A549 (cell line): ENCODE results near the gene UGT1A10. TPM values are rescaled to one million over a fixed set of nuclear protein-coding genes. Genes with fewer than 3 reads are reported as not detected.

Experiments
- ATAC-seq, 2 experiments: fragments of 200-7000 bp in 1 of 2; fragments of >200 bp in 1 of 2; cut with Nextera tagmentation in 1 of 2; cut with Tn5 transposase in 1 of 2; 3 replicates each; pipeline versions ENCODE4 v1.8.0 to v1.9.1; 2018 to 2020; ENCODE audit warnings: mild to moderate bottlenecking in 1 of 2, moderate library complexity in 1 of 2
- CTCF ChIA-PET: fragments of 300-600 bp; sonication (Branson Sonifier 250); formaldehyde crosslinking; extraction: SDS; loops from one replicate; lab custom pipeline; 2021; ENCODE audit warnings: antibody characterized with exemption, inconsistent platforms; lab: Yijun Ruan, JAX
- POLR2A ChIA-PET: fragments of 350-600 bp; formaldehyde crosslinking; extraction: SDS; loops from one replicate; lab custom pipeline; 2021; ENCODE audit warnings: antibody characterized with exemption, inconsistent platforms; lab: Yijun Ruan, JAX
- DNase-seq, 2 experiments: peaks; one replicate each; pipeline versions ENCODE4 v3.0.0 to v3.0.0-alpha.2; 2011 to 2016; ENCODE audit warnings: low read depth in 1 of 2, low spot score in 1 of 2
- FAIRE-seq: peaks from 2 replicates; lab custom pipeline; 2011; peaks lifted over from hg19 to GRCh38; lab: Jason Lieb, UNC
- H3K27ac ChIP-seq, 2 experiments: fragments of >200 bp; sonication (Bioruptor Twin); formaldehyde crosslinking; 3 replicates each; pipeline ENCODE4 v1.5.1; 2016 to 2017
- H3K4me1 ChIP-seq: fragments of >200 bp; sonication (Bioruptor Twin); formaldehyde crosslinking; 3 replicates; pipeline ENCODE4 v1.6.1; 2016
- H3K4me2 ChIP-seq: fragments of >200 bp; sonication (Bioruptor Twin); formaldehyde crosslinking; 3 replicates; pipeline ENCODE4 v1.6.1; 2016
- H3K4me3 ChIP-seq: fragments of >200 bp; sonication (Bioruptor Twin); formaldehyde crosslinking; 3 replicates; pipeline ENCODE4 v1.5.1; 2016
- H3K9me3 ChIP-seq: fragments of >200 bp; sonication (Bioruptor Twin); formaldehyde crosslinking; 3 replicates; pipeline ENCODE4 v1.6.1; 2016
- CBX2 ChIP-seq: fragments of 200-600 bp; sonication (generic); IDR thresholded peaks from 2 replicates; pipeline ENCODE4 v1.6.1; 2016; ENCODE audit warnings: low read depth, mild to moderate bottlenecking, borderline replicate concordance
- CHD2 ChIP-seq: fragments of 150-350 bp; IDR thresholded peaks from 2 replicates; pipeline ENCODE4 v1.6.1; 2014; ENCODE audit warnings: low read length; ENCODE audit not compliant: partially characterized antibody
- CHD4 ChIP-seq: fragments of 200-600 bp; sonication (generic); IDR thresholded peaks from 2 replicates; pipeline ENCODE4 v1.6.1; 2016; ENCODE audit warnings: antibody characterized with exemption, mild to moderate bottlenecking, borderline replicate concordance
- EHF ChIP-seq: fragments of 250-450 bp; sonication (Bioruptor Pico); IDR thresholded peaks from 2 replicates; pipeline ENCODE4 v1.5.0; 2020; ENCODE audit warnings: mild to moderate bottlenecking
- EHMT2 ChIP-seq: fragments of 200-600 bp; sonication (generic); IDR thresholded peaks from 2 replicates; pipeline ENCODE4 v1.6.1; 2016; ENCODE audit warnings: antibody characterized with exemption, low read depth, mild to moderate bottlenecking, moderate library complexity
- FOSB ChIP-seq: fragments of 250-450 bp; sonication (Bioruptor Pico); IDR thresholded peaks from 2 replicates; pipeline ENCODE4 v1.5.0; 2020; ENCODE audit warnings: mild to moderate bottlenecking, moderate library complexity
- FOSL2 ChIP-seq, 2 experiments: fragments of 450-650 bp in 1 of 2; fragments of >200 bp in 1 of 2; sonication (Bioruptor Twin) in 1 of 2; formaldehyde crosslinking; IDR thresholded peaks; 2 replicates each; pipeline versions ENCODE4 v1.5.0 to v1.6.1; 2016 to 2020; ENCODE audit warnings: mild to moderate bottlenecking in 1 of 2, moderate library complexity in 1 of 2
- FOXS1 ChIP-seq: fragments of 250-450 bp; sonication (Bioruptor Pico); IDR thresholded peaks from 2 replicates; pipeline ENCODE4 v1.5.0; 2020; ENCODE audit warnings: mild to moderate bottlenecking, moderate library complexity
- HDAC2 ChIP-seq: fragments of 200-600 bp; sonication (generic); IDR thresholded peaks from 2 replicates; pipeline ENCODE4 v1.6.1; 2016
- HES2 ChIP-seq: fragments of >200 bp; sonication (Bioruptor Twin); formaldehyde crosslinking; IDR thresholded peaks from 2 replicates; pipeline ENCODE4 v1.6.1; 2016
- HEYL ChIP-seq: fragments of 250-450 bp; sonication (Bioruptor Pico); IDR thresholded peaks from 2 replicates; pipeline ENCODE4 v1.8.0; 2021; ENCODE audit warnings: mild to moderate bottlenecking, moderate library complexity
- HOXA7 ChIP-seq: fragments of 250-450 bp; sonication (Bioruptor Pico); IDR thresholded peaks from 2 replicates; pipeline ENCODE4 v1.5.0; 2020; ENCODE audit warnings: mild to moderate bottlenecking, moderate library complexity
- HOXB13 ChIP-seq: fragments of 250-450 bp; sonication (Bioruptor Pico); IDR thresholded peaks from 2 replicates; pipeline ENCODE4 v1.5.0; 2020; ENCODE audit warnings: low read depth, mild to moderate bottlenecking, moderate library complexity
- HOXB5 ChIP-seq: fragments of 250-450 bp; sonication (Bioruptor Pico); IDR thresholded peaks from 2 replicates; pipeline ENCODE4 v1.5.0; 2020; ENCODE audit warnings: mild to moderate bottlenecking, moderate library complexity
- MAX ChIP-seq: IDR thresholded peaks from 2 replicates; pipeline ENCODE4 v1.6.1; 2012
- MAZ ChIP-seq: fragments of 150-350 bp; IDR thresholded peaks from 2 replicates; pipeline ENCODE4 v1.6.1; 2014; ENCODE audit warnings: antibody characterized with exemption, low read depth, low read length, borderline replicate concordance
- MYC ChIP-seq: IDR thresholded peaks from 2 replicates; pipeline ENCODE4 v1.6.1; 2012; ENCODE audit warnings: mild to moderate bottlenecking, inconsistent platforms, low read length, improper control_type of control experiment, borderline replicate concordance
- NPAS2 ChIP-seq: fragments of 250-450 bp; sonication (Bioruptor Pico); IDR thresholded peaks from 2 replicates; pipeline ENCODE4 v1.8.0; 2022; ENCODE audit warnings: mild to moderate bottlenecking, moderate library complexity, borderline replicate concordance
- NR3C1 ChIP-seq: fragments of >200 bp; sonication (Bioruptor Twin); formaldehyde crosslinking; IDR thresholded peaks from 3 replicates; pipeline ENCODE4 v1.6.1; 2017
- POLR2AphosphoS2 ChIP-seq: conservative IDR thresholded peaks from 2 replicates; pipeline ENCODE4 v1.6.1; 2012; ENCODE audit warnings: low read length, improper control_type of control experiment, inconsistent platforms
- RAD21 ChIP-seq, 2 experiments: fragments of >200 bp in 1 of 2; sonication (Bioruptor Twin) in 1 of 2; formaldehyde crosslinking in 1 of 2; IDR thresholded peaks in 1 of 2; conservative IDR thresholded peaks in 1 of 2; 2 replicates in 1 of 2; 3 replicates in 1 of 2; pipeline ENCODE4 v1.6.1; 2012 to 2018; ENCODE audit warnings: inconsistent platforms in 1 of 2
- RCOR1 ChIP-seq: fragments of 150-350 bp; IDR thresholded peaks from 2 replicates; pipeline ENCODE4 v1.6.1; 2014; ENCODE audit warnings: antibody characterized with exemption, low read length, low read depth
- REST ChIP-seq: fragments of 200-600 bp; sonication (generic); IDR thresholded peaks from 2 replicates; pipeline ENCODE4 v1.6.1; 2016; ENCODE audit warnings: antibody characterized with exemption, mild to moderate bottlenecking, moderate library complexity
- RFX5 ChIP-seq: fragments of 450-650 bp; IDR thresholded peaks from 2 replicates; pipeline ENCODE4 v1.7.1; 2014; ENCODE audit warnings: antibody characterized with exemption, mild to moderate bottlenecking, moderate library complexity
- RNF2 ChIP-seq: fragments of 200-600 bp; sonication (generic); IDR thresholded peaks from 2 replicates; pipeline ENCODE4 v1.6.1; 2016; ENCODE audit warnings: low read depth, mild to moderate bottlenecking, antibody characterized with exemption, moderate library complexity, borderline replicate concordance
- SREBF2 ChIP-seq: fragments of 450-650 bp; IDR thresholded peaks from 2 replicates; pipeline ENCODE4 v1.6.1; 2014; ENCODE audit warnings: mild to moderate bottlenecking, moderate library complexity
- TP53 ChIP-seq: fragments of 250-450 bp; sonication (Bioruptor Pico); IDR thresholded peaks from 2 replicates; pipeline ENCODE4 v1.5.0; 2021; ENCODE audit warnings: mild to moderate bottlenecking, moderate library complexity
- WGBS: methylation state at CpG from one replicate; pipeline ENCODE4 v1.1.6; 2017; ENCODE audit errors: missing lambda C conversion rate; 5-methylcytosine and 5-hydroxymethylcytosine counted together
- polyA plus RNA-seq, 4 experiments: library from polyadenylated mRNA; depleted of rRNA in 3 of 4; stranded (reverse); fragments of >200 nt; fragmentation: RNase III in 1 of 4; extraction: RNeasy Plus Mini Kit Qiagen cat#74134 plus additional on column Dnase treatment in 1 of 4; gene quantifications; 2 replicates in 3 of 4; 3 replicates in 1 of 4; pipeline ENCODE4 v1.2.3, GENCODE V29; 2011 to 2017

Gene UGT1A10
- polyA plus RNA-seq, 2 of the 4 experiments (the other 2 are of a cell fraction), result 0.10 TPM; not detected in 1

- 92% methylated on average over 2 of the region's 2 CpGs for WGBS
- peaks cover 15% of the 10 kb centered on the region; the same call in 2 of the 3 replicates for H3K9me3 ChIP-seq
- DNase-seq (no peak), ATAC-seq (no peak), FAIRE-seq (no peak)
- TF ChIP-seq CHD2 (no peak), MAX (no peak), FOSB (no peak), SREBF2 (no peak), HES2 (no peak), RCOR1 (no peak), TP53 (no peak), CBX2 (no peak)
- POLR2A ChIA-PET, result no interaction called here
- H3K4me1 ChIP-seq, result peaks cover 26% of the 10 kb centered on the region
- H3K4me2 ChIP-seq, result no peak overlapping the region
- no peak overlapping the region for H3K4me3 ChIP-seq
- CTCF ChIA-PET, result no interaction called here
- H3K27ac ChIP-seq, result peak overlapping the region; percentile 98 to 100
Observed at GRCh38 chr2:233714121-233714520, 77.9 kb downstream of the UGT1A10 start.

- no peak for FAIRE-seq
- POLR2A ChIA-PET, result no interaction called here
Observed at GRCh38 chr2:233718552-233718951, 82.3 kb downstream of the UGT1A10 start, which contains the start of gene UGT1A4. Gene UGT1A4 (plus strand): TSS chr2:233718736. CDS start chr2:233718821, 85 bp downstream.

DNA sequence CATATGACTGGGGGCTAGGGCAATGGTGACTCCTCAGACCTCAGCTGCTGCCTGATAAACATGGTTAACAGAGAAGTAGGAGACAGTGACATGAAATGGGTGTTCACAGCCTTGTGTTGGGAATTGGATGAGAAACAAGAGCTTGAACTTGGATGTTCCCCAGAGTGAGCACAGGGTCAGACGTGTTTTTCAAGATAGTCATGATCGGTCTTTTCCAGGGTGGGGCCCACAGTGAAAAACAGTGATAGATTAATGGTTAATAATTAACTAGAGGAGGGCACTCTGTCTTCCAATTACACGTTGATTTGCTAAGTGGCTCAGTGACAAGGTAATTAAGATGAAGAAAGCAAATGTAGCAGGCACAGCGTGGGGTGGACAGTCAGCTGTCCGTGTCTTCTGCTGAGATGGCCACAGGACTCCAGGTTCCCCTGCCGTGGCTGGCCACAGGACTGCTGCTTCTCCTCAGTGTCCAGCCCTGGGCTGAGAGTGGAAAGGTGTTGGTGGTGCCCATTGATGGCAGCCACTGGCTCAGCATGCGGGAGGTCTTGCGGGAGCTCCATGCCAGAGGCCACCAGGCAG lies 92.6 kb downstream of the UGT1A10 start, which contains the start of gene UGT1A3:
Gene UGT1A3 (plus strand): TSS at position 320 of the 579 bp plus-strand sequence. CDS start 85 bp downstream, at position 405.
- Histone ChIP-seq H3K4me3 (no peak within 1 kb of the TSS), H3K9me3 (0 out of 3 replicates have a peak, but pooled peaks cover 4% of the 10 kb centered on the region), H3K4me2 (no peak within 1 kb of the TSS), H3K27ac (peak within 1 kb of the TSS; percentile 41 to 60; a peak in 4 of 6 replicates), H3K4me1 (peaks cover 11% of the 10 kb centered on the region; the same call in 2 of the 3 replicates)
- WGBS, result 85% methylated on average over 8 of the region's 8 CpGs
- FAIRE-seq (no peak), DNase-seq (no peak), ATAC-seq (no peak; a peak in 1 of 6 replicates)
- ChIA-PET CTCF (interaction anchor here (1.2 to 1.5 kb wide), 2 partner anchors 17 to 155 kb away, joined by 3 to 4 read pairs; no protein-coding TSS in a partner anchor), POLR2A (no interaction called here)
- TF ChIP-seq POLR2AphosphoS2, result no peak
- no peak for TF ChIP-seq HOXB13 (CRISPR knock-in tag)
- no peak for TF ChIP-seq FOSL2 (IDR thresholded peaks at IDR 0.05)
- TF ChIP-seq FOSL2 (CRISPR knock-in tag; IDR thresholded peaks at IDR 0.05), result no peak
- TF ChIP-seq MAZ, result no peak
- TF ChIP-seq CHD4, result no peak
- no peak for TF ChIP-seq HOXB5 (CRISPR knock-in tag)
- no peak for TF ChIP-seq RAD21 (conservative IDR thresholded peaks at IDR 0.05 in 1 of 2, IDR thresholded peaks at IDR 0.05 in 1 of 2)
- no peak for TF ChIP-seq RNF2
- TF ChIP-seq MYC, result no peak
- no peak for TF ChIP-seq EHF (CRISPR knock-in tag)
- TF ChIP-seq NR3C1, result no peak
- TF ChIP-seq HOXA7 (CRISPR knock-in tag), result no peak
- TF ChIP-seq HEYL (CRISPR knock-in tag), result no peak
- TF ChIP-seq HDAC2, result no peak
- TF ChIP-seq REST, result no peak
- TF ChIP-seq MAX, result no peak
- no peak for TF ChIP-seq EHMT2
- TF ChIP-seq FOXS1 (CRISPR knock-in tag), result no peak

More at GRCh38 chr2:233718552-233718951, 82.3 kb downstream of the UGT1A10 start, which contains the start of gene UGT1A4:
- WGBS, result 96% methylated on average over 7 of the region's 7 CpGs
- CTCF ChIA-PET, result interaction anchor here (1.1 to 1.4 kb wide), 2 partner anchors 12 to 114 kb away, joined by 4 to 5 read pairs; no protein-coding TSS in a partner anchor
- H3K4me1 ChIP-seq, result peaks cover 7% of the 10 kb centered on the region; the same call in 1 of the 3 replicates
- no peak; a peak in 1 of 6 replicates for ATAC-seq
- H3K9me3 ChIP-seq, result peaks cover 3% of the 10 kb centered on the region; the same call in 1 of the 3 replicates
- peak within 1 kb of the TSS; percentile 28 to 66; a peak in 4 of 6 replicates for H3K27ac ChIP-seq
- DNase-seq, result no peak
- no peak within 1 kb of the TSS for H3K4me2 ChIP-seq
- TF ChIP-seq FOSL2 (IDR thresholded peaks at IDR 0.05) (no peak), FOSL2 (CRISPR knock-in tag; IDR thresholded peaks at IDR 0.05) (no peak), MAX (no peak), NPAS2 (CRISPR knock-in tag) (no peak), POLR2AphosphoS2 (no peak), CBX2 (no peak), NR3C1 (no peak), RFX5 (no peak)
- no peak within 1 kb of the TSS for H3K4me3 ChIP-seq
